ENCODE measurements around the gene ZBED4.

- TF ChIP-seq CTCF (conservative IDR thresholded peaks at IDR 0.05; ENCODE audit: low read depth, low read length) (no peak), EZH2 (IDR thresholded peaks at IDR 0.05; ENCODE audit: borderline replicate concordance, low read depth, low read length, poor library complexity, severe bottlenecking) (no peak)
These were observed 59.4 kb downstream of the ZBED4 start for GRCh38 chr22:49913026-49913425.

Data from A673 (cell line).